Thyroid gland (tissue), 4 donors: ENCODE results near the gene UBP1.

Experiments used
- POLR2A ChIP-seq, 2 donors: fragments of 450-650 bp; IDR thresholded peaks; one replicate each; pipeline ENCODE4 v1.6.1; 2017; ENCODE audit warnings: antibody characterized with exemption in 2 of 2, mild to moderate bottlenecking in 2 of 2, moderate library complexity in 1 of 2
- TF ChIP-seq, protein P1 (sequence below), 6 experiments: fragments of 200-600 bp in 3 of 6; fragments of 450-650 bp in 3 of 6; sonication (generic) in 3 of 6; IDR thresholded peaks; one replicate each; pipeline ENCODE4 v1.5.1; 2016 to 2019; ENCODE audit warnings: antibody characterized with exemption in 6 of 6, mild to moderate bottlenecking in 2 of 6, inconsistent platforms in 1 of 6, moderate library complexity in 1 of 6

DNA sequence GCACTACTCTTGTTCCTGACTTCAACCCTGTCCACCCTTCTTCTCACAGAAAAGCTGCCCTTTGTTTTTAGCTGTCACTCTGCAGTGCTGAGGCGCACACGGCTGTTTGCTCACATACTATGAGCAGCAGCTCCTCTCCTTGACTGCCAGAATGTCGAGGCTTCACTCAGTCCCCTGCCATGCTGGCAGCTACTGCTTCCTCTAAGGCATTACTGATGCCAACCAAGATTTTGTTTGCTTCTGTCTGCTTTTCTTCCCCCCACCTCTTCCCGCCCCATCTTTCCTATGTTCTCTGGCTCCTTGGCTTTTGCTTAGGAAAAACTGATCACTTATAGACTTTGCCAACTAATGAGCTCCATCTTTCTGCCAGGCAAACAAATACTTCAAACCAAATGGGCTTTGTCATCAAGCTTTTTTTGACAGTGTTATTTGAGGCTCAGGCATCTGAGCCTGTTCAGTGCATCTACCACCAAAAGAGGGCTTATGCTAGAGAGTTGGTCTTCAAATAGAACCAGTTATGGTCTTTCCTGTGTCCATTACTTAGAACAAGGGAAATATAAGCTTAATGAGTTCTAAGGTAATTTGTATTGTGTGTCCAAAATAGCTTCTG lies 81.9 kb downstream of the UBP1 start:
- TF ChIP-seq, protein P1, sequence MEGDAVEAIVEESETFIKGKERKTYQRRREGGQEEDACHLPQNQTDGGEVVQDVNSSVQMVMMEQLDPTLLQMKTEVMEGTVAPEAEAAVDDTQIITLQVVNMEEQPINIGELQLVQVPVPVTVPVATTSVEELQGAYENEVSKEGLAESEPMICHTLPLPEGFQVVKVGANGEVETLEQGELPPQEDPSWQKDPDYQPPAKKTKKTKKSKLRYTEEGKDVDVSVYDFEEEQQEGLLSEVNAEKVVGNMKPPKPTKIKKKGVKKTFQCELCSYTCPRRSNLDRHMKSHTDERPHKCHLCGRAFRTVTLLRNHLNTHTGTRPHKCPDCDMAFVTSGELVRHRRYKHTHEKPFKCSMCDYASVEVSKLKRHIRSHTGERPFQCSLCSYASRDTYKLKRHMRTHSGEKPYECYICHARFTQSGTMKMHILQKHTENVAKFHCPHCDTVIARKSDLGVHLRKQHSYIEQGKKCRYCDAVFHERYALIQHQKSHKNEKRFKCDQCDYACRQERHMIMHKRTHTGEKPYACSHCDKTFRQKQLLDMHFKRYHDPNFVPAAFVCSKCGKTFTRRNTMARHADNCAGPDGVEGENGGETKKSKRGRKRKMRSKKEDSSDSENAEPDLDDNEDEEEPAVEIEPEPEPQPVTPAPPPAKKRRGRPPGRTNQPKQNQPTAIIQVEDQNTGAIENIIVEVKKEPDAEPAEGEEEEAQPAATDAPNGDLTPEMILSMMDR (IDR thresholded peaks at IDR 0.05), result no peak
- TF ChIP-seq POLR2A (IDR thresholded peaks at IDR 0.05), result no peak
